Raji (cell line): ENCODE measurements around the gene MS4A13.

ENCODE experiments used
- POLR2A ChIP-seq: IDR thresholded peaks from 2 replicates; pipeline ENCODE4 v1.6.1; 2011; ENCODE audit warnings: low read depth, low read length, control low read depth; ENCODE audit not compliant: insufficient read depth

Gene MS4A13, protein sequence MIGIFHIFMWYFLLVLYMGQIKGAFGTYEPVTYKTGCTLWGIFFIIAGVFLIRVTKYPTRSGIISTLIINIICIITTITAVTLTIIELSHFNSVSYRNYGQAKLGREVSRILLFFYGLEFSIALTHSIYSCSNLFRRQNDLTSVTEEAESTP

DNA sequence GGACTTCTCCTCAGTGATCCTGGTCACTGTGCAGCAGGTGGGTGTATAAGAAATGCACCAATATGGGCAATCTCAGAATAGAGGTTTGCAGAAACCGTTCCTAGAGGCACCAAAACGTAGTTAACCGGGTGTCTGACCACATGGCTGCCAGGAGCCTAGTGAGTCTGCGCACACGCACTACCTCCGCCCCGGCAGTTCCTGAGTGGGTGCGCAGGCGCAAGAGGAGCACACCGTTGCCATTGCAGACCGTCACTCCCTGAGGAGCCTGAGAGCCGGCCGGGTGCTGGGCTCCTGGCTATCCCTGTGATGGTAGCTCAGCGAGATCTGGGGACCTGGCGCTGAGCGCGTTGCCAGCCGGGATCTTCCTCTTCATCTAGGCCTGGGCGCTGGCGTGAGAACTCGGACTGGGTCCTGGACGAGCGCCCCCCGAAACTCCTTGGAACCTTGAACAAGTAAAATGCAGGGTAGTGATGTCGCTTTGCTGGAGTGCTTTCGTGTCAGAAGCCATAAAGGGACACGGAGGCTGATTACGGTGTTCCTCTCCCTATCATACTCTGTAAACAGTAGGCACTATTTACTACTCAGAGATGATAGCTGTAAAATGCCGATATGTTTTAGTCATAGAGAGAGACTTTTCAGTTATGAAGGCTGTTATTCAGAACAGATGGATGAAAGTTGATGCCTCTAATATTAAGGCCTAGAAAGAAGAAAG lies at the start of gene MS4A13:
Gene MS4A13 (plus strand): TSS at position 249 of the 712 bp plus-strand sequence. CDS start 2,692 bp downstream, outside the sequence.
- TF ChIP-seq POLR2A = no peak

DNA sequence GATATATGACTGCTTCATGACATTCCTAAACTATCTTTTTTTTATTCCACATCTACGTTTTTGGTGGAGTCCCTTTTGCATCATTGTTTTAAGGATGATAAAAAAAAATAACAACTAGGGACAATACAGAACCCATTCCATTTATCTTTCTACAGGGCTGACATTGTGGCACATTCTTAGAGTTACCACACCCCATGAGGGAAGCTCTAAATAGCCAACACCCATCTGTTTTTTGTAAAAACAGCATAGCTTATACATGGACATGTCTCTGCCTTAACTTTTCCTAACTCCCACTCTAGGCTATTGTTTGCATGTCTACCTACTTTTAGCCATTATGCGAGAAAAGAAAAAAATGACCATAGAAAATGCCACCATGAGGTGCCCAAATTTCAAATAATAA lies 46.4 kb upstream of the MS4A13 start:
- TF ChIP-seq POLR2A = no peak

DNA sequence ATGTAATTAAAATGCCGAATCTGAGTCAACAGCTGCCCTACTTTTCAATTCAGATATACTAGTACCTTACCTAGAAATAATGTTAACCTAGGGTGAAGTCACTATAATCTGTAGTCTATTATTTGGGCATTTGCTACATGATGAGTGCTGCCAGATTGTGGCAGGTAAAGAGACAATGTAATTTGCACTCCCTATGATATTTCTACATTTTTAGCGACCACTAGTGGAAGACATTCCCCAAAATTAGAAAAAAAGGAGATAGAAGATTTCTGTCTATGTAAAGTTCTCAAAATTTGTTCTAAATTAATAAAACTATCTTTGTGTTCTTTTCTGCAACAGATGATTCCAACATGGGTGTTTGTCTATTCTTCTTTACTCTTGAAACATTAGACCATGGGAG lies 45.5 kb upstream of the MS4A13 start:
- TF ChIP-seq POLR2A = no peak

DNA sequence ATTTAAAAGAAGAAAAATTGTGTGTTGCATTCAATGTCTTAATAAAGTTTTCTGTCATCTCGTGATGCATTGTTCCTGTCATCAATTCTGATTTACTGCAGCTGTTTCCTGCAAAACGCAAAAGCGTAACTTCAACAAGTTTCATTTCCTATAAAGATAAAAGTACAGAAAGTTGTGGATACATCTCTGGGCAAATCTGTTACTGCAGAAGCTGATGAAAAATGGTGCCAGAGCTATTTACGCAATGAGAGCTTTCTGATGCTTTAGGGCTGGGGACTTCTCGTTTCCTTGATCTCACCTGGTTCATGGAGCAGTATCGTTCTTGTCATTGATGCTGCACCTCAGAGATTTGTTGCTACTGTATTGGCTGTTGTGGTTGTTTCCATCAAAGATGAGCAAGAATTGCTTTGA lies 38.2 kb upstream of the MS4A13 start:
- TF ChIP-seq POLR2A = no peak

DNA sequence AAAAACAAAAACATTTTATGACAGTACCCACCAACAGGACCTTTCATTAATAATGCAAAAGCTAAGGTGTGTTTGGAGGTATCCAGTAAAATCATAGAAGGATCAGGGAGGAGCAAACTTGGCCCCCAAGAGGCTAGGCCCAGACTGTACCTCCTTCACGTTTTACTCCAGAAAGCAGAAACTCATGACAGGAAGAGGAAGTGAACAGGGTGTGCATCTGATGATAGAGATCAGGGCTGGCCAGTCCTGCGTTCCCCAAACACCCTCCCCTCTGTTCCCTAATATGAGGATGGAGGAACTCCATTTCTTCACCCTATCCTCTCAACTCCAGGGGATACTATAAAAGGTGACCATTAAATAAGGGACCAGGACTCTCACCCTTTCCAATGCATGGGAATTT lies 32.8 kb upstream of the MS4A13 start:
- 0 out of 2 replicates have a peak, but pooled peaks have one; percentile 25 for TF ChIP-seq POLR2A

DNA sequence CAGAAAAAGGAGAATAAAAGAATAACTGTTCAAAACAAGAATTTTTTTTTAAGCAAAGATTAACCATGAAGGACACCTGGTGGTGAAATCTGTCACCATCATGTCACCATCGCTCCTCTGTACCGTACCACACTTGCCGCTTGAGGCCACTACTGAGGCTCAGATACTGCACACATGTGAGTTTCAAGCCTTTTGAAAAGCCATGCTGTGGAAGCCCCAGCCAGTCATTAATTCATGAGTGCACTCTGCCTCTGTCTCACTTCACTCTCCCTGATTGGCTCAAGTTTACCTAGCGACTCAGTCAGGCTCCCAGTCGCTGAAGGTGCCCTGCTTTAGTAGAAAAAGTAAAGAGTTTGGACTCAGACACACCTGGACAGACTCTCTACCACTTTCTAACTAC lies 29.2 kb upstream of the MS4A13 start:
- no peak for TF ChIP-seq POLR2A

DNA sequence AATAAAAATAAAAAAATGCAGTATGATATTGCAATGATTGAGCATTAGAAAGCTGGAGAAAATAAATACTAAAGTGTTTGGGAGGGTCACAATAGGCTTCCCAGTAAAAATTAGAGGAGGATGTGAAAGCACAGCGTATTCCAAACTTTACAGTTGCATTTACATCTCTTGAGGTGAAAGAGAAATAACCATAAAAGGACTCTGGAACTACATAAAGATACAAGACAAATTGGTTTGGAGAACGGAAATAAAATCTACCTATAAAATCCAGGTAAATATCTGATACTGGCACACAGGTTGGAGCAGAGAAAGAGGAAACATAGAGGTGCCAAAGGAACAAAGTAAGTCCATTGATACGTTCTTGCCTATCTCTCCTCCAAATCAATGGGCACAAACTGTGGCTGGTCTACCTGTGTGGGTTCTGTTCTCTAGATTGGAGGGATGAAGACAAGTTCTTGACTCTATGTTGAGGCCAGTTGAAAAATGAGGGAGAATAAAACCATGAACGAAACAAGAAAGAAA lies 22.6 kb upstream of the MS4A13 start, which contains the start of gene MS4A12:
Gene MS4A12 (plus strand): TSS at position 291 of the 522 bp plus-strand sequence. CDS start 4,541 bp downstream, outside the sequence.
- TF ChIP-seq POLR2A = no peak

DNA sequence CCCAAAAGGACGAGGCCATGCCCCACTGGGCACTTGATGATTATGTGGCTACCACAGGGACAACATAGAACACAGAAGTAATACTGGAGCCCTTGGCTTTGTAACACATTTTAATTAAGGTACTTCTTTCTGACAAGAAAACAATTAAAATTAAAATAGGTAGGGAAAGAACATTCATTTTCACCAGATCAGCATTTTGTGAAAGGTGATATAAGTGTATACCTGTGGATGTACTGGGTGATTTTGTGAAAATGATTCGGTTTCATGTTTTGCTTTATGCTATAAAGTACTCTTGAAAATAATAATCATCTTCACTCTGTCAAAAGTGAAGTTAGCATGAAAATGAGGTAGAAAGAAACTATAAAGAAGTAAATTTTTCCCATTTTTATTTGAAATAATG lies 21.7 kb upstream of the MS4A13 start:
- TF ChIP-seq POLR2A = no peak

DNA sequence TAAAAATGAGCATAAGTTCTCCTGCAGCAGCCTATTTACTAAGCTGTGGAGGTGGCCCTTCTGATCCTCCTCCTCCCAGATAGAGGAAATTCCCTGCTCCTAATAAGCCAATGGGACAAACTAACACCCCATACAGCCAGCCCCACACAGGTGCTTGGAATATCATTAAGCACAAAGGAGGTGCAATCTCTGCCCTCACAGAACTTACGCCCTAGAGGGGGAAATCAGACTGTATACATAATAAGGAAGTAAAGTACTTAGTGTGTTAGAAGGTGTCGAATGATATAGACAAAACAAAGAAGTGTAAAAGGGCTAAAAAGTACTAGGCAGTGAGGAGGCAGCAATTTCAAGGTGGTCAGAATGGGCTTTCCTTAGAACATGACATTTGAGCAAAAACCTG lies 16.8 kb upstream of the MS4A13 start:
- TF ChIP-seq POLR2A = no peak

DNA sequence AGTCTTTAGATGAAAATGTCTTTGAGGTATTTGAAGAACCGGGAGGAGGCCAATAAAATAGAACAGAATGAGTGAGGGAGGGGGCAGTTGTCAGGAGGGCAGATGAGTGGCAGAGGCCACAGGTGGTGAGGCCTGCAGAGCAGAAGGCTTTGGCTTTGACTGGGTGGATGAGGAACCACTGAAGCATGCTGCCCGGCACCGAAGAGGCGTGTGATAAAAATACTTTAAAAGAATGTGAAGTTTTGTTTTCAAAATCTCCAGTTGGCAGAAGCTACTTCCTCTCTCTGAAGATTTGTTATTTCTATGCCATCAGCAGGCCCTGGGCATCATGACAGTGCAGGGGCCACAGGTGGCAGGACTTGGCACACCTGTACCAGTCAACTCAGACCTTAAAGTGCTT lies 16.3 kb upstream of the MS4A13 start:
- no peak for TF ChIP-seq POLR2A

DNA sequence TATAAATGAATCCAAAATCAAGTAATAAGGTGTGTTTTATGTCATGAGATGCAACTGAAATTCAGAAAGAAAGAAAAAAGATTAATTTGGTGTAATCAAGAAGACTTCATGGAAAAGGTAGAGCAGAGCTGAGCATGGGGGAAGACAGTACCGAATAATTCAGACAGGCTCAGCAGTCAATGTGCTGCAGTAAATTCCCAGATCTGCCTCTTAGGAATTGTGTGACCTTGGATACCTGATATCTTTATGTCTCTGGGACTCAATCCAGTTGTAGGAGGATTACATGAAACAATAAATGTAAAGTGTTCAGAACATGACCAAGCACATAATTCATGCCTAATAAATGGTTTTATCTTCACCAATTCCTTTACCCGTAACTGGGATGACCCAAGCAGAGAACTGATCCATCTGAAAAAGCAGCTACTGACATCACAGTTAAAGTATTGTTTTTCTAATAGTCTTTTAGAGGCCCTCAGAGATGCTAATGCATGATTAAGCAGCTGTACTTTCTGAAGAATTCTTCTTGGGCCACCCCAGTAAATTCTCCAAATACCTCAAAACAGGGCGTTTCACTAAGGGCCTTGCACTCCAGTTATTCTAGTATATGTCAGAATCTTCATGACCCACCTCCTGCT lies 14.8 kb upstream of the MS4A13 start:
- TF ChIP-seq POLR2A = no peak

DNA sequence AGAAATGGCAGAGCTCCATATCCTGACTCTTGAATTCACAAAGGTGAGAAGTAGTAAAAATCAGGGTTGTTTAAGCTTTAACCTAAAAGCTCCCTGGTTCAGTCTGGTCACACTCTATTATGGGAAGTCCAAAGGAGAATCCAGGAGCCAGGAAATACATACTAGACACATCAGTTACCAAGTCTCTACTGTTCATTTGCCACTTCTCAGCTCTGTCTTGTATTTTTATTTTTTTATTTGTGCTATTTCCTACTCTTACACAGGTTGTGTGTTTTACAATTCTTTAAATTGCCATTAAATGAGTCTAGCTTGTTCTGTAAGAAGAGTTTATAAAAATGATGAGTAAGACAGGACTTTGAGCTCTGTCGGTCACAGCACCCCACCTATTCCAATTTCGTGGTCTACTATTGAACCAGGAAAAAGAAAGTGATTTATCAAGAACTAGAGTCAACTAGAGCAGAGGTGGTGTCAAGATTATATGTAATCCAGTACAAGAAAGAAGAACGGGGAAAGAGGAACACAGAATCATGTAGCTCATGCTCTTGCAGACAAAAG lies 12.9 kb upstream of the MS4A13 start:
- no peak for TF ChIP-seq POLR2A

DNA sequence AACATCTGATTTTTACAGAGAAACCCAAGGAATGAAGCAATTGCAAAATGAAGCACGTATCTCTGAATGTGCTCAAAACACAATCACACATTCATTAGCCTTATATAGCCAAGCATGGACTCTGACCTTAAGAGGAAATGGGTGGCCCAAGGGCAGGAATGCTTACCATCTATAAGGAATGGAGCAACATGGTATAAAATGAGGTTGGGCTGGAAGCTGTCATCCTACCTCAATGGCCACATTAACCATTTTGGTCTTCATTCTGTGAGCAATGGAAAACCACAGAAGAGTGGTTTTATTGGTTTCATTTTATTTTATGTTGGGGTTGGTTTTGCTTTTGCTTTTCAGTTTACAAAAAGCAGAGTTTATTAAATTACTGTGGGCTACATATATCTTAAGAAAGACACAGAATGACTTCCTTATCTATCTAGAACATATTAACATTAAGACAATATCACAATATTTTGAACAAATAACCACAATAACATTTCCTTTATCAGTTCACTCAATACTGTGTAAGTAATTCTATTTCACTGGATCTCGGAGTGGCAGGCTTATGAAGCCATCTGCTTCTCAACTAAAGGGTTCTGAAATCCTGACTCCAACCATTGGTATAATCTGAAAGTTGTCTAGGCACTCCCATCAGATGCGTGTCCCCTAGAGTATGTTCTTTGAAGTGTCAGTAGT lies 10.8 kb upstream of the MS4A13 start:
- no peak for TF ChIP-seq POLR2A

DNA sequence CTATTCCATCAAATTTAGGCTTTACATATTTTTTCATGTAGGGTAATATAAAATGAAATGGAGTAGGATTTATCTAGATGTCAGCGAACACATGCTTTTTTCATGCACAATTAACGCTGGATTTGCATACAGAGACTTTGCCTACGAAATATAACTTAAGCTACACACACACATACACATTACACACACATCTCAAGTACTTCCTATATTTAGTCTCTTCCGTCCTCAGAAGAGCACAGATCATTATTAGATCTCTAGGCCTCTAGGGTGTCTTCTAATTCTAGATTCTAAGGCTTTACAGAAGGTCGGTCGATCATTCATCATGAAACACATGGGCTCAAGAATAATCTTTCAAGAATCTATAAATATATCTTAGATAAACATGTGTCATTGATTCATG lies 3.8 kb upstream of the MS4A13 start:
- no peak for TF ChIP-seq POLR2A

DNA sequence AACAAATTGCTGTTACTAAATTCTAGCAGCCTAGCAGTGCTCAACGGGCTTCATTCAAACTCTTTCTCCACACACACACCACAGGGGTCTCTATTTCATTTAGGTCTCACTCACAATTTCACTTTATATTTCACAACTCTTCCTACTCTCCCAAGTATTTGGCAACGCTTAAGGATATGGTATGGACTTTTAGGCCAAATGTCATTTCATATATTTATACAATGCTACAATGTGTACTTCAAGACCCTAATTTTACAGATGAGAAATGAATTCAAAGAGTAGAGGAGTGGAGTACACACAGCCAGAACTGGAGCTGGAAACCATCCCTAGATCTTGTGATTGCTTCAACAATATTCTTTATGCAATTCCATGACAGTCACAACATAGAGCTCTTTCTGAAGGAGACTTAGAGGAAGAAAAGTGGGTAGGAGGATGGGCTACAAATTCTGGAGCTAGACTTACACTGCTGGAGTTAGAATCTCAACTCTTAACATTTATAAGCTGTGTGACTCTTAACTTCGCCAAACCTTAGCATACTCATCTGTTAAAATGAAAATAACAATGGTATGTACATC lies 2.5 kb upstream of the MS4A13 start:
- TF ChIP-seq POLR2A = no peak
